Astrocyte (in vitro differentiated cells and primary cell): ENCODE data around the gene APC2. TPM values are rescaled to one million over a fixed set of nuclear protein-coding genes. Genes with fewer than 3 reads are reported as not detected.

Source experiments
- DNase-seq: peaks from one replicate; pipeline ENCODE4 v3.0.0-alpha.2; 2010; ENCODE audit warnings: low read depth
- FAIRE-seq: peaks from 2 replicates; lab custom pipeline; 2011; peaks lifted over from hg19 to GRCh38; lab: Jason Lieb, UNC
- H2AFZ ChIP-seq: 2 replicates; pipeline ENCODE4 v1.6.0; 2012; ENCODE audit warnings: low read depth, low read length, inconsistent platforms
- H3K27ac ChIP-seq: 2 replicates; pipeline ENCODE4 v1.5.1; 2011; ENCODE audit warnings: low read depth, low read length, inconsistent platforms
- H3K27me3 ChIP-seq: 2 replicates; pipeline ENCODE4 v1.6.0; 2011; ENCODE audit warnings: low read length, inconsistent platforms; ENCODE audit not compliant: insufficient read depth
- H3K36me3 ChIP-seq: 2 replicates; pipeline ENCODE4 v1.5.1; 2011; ENCODE audit warnings: low read length, inconsistent platforms; ENCODE audit not compliant: insufficient read depth
- H3K4me1 ChIP-seq: 2 replicates; pipeline ENCODE4 v1.5.1; 2011; ENCODE audit warnings: low read length, inconsistent platforms; ENCODE audit not compliant: insufficient read depth
- H3K4me2 ChIP-seq: 2 replicates; pipeline ENCODE4 v1.6.0; 2012; ENCODE audit warnings: low read length, inconsistent platforms
- H3K4me3 ChIP-seq: 2 replicates; pipeline ENCODE4 v1.5.1; 2011; ENCODE audit warnings: low read depth, mild to moderate bottlenecking, low read length, inconsistent platforms; ENCODE audit not compliant: insufficient read depth
- H3K79me2 ChIP-seq: 2 replicates; pipeline ENCODE4 v1.6.0; 2012; ENCODE audit warnings: mild to moderate bottlenecking, low read length, inconsistent platforms; ENCODE audit not compliant: insufficient read depth
- H3K9ac ChIP-seq: 2 replicates; pipeline ENCODE4 v1.6.0; 2012; ENCODE audit warnings: mild to moderate bottlenecking, low read length, inconsistent platforms
- H3K9me3 ChIP-seq: 2 replicates; pipeline ENCODE4 v1.5.1; 2012; ENCODE audit warnings: low read depth, mild to moderate bottlenecking, low read length, inconsistent platforms; ENCODE audit not compliant: insufficient read depth
- H4K20me1 ChIP-seq: 2 replicates; pipeline ENCODE4 v1.6.0; 2012; ENCODE audit warnings: low read length, inconsistent platforms; ENCODE audit not compliant: insufficient read depth
- H3K27ac Mint-ChIP-seq: one replicate; pipeline ENCODE4 v1.8.0; 2021; ENCODE audit warnings: mild to moderate bottlenecking, mixed read lengths; ENCODE audit not compliant: unreplicated experiment
- H3K27me3 Mint-ChIP-seq: one replicate; pipeline ENCODE4 v1.8.0; 2021; ENCODE audit warnings: low read depth, mixed read lengths; ENCODE audit not compliant: unreplicated experiment
- H3K36me3 Mint-ChIP-seq: one replicate; pipeline ENCODE4 v1.8.0; 2021; ENCODE audit warnings: low read depth, mixed read lengths; ENCODE audit not compliant: unreplicated experiment
- H3K4me1 Mint-ChIP-seq: one replicate; pipeline ENCODE4 v1.8.0; 2021; ENCODE audit warnings: low read depth, mixed read lengths; ENCODE audit not compliant: unreplicated experiment
- H3K4me3 Mint-ChIP-seq: one replicate; pipeline ENCODE4 v1.8.0; 2021; ENCODE audit warnings: mild to moderate bottlenecking, moderate library complexity, mixed read lengths; ENCODE audit not compliant: unreplicated experiment
- H3K9me3 Mint-ChIP-seq: one replicate; pipeline ENCODE4 v1.8.0; 2021; ENCODE audit warnings: mild to moderate bottlenecking, mixed read lengths; ENCODE audit not compliant: unreplicated experiment
- CTCF ChIP-seq: IDR thresholded peaks from 2 replicates; pipeline ENCODE4 v1.5.1; 2011; ENCODE audit warnings: low read depth, mild to moderate bottlenecking, inconsistent platforms, low read length, moderate library complexity; ENCODE audit not compliant: insufficient read depth
- EZH2 ChIP-seq: IDR thresholded peaks from 2 replicates; pipeline ENCODE4 v1.6.1; 2012; ENCODE audit warnings: mild to moderate bottlenecking, low read length, inconsistent platforms; ENCODE audit not compliant: insufficient read depth
- total RNA-seq: library from RNA; stranded (reverse); gene quantifications from 2 replicates; pipeline ENCODE4 v1.2.1, GENCODE V29; 2021

APC2 gene
- total RNA-seq, 1 donor from 2014 or later, result 7.1 TPM

- no peak overlapping the region for H3K27ac ChIP-seq
- no peak for FAIRE-seq
- Mint-ChIP-seq H3K27me3 (peaks cover 2% of the 10 kb centered on the region), H3K9me3 (peaks cover 8% of the 10 kb centered on the region), H3K4me3 (no peak overlapping the region), H3K27ac (no peak overlapping the region), H3K36me3 (peaks cover 6% of the 10 kb centered on the region), H3K4me1 (no peaks in the 10 kb centered on the region)
- TF ChIP-seq CTCF (no peak), EZH2 (peak; percentile 21)
- H3K79me2 ChIP-seq, result no peaks in the 10 kb centered on the region
- no peak overlapping the region for H2AFZ ChIP-seq
- H3K4me1 ChIP-seq, result peaks cover 4% of the 10 kb centered on the region
- DNase-seq, result no peak
- peaks cover 5% of the 10 kb centered on the region for H3K9me3 ChIP-seq
- H3K4me2 ChIP-seq, result no peak overlapping the region
- no peak overlapping the region for H3K4me3 ChIP-seq
- H3K27me3 ChIP-seq, result no peaks in the 10 kb centered on the region
- no peaks in the 10 kb centered on the region for H4K20me1 ChIP-seq
- no peaks in the 10 kb centered on the region for H3K36me3 ChIP-seq
- H3K9ac ChIP-seq, result no peak overlapping the region
These were observed 60.5 kb downstream of the APC2 start for GRCh38 chr19:1510442-1510806.

- no peak overlapping the region for H3K4me3 Mint-ChIP-seq
- Histone ChIP-seq H3K27me3 (no peaks in the 10 kb centered on the region), H3K9me3 (peaks cover 5% of the 10 kb centered on the region), H3K9ac (no peak overlapping the region), H2AFZ (no peak overlapping the region), H3K36me3 (no peaks in the 10 kb centered on the region), H3K27ac (no peak overlapping the region), H3K79me2 (no peaks in the 10 kb centered on the region), H3K4me1 (peaks cover 4% of the 10 kb centered on the region), H3K4me2 (no peak overlapping the region), H4K20me1 (no peaks in the 10 kb centered on the region), H3K4me3 (no peak overlapping the region)
- H3K27ac Mint-ChIP-seq, result no peak overlapping the region
- FAIRE-seq, result no peak
- DNase-seq, result no peak
- H3K9me3 Mint-ChIP-seq, result peaks cover 6% of the 10 kb centered on the region
- no peaks in the 10 kb centered on the region for H3K4me1 Mint-ChIP-seq
- H3K27me3 Mint-ChIP-seq, result peaks cover 2% of the 10 kb centered on the region
- TF ChIP-seq EZH2, result no peak
- no peak for TF ChIP-seq CTCF
- peaks cover 3% of the 10 kb centered on the region for H3K36me3 Mint-ChIP-seq
These were observed 60.9 kb downstream of the APC2 start for GRCh38 chr19:1510807-1511206.

- peaks cover 4% of the 10 kb centered on the region for H3K4me1 ChIP-seq
- Mint-ChIP-seq H3K27ac (no peak overlapping the region), H3K36me3 (peaks cover 3% of the 10 kb centered on the region), H3K4me3 (peak overlapping the region; percentile 79), H3K4me1 (no peaks in the 10 kb centered on the region), H3K9me3 (peaks cover 4% of the 10 kb centered on the region), H3K27me3 (peaks cover 7% of the 10 kb centered on the region)
- no peak for TF ChIP-seq EZH2
- TF ChIP-seq CTCF, result no peak
- H4K20me1 ChIP-seq, result no peaks in the 10 kb centered on the region
- H2AFZ ChIP-seq, result no peak overlapping the region
- H3K79me2 ChIP-seq, result no peaks in the 10 kb centered on the region
- DNase-seq, result no peak
- no peak overlapping the region for H3K4me2 ChIP-seq
- no peaks in the 10 kb centered on the region for H3K36me3 ChIP-seq
- H3K27me3 ChIP-seq, result peaks cover 2% of the 10 kb centered on the region
- peaks cover 9% of the 10 kb centered on the region for H3K9me3 ChIP-seq
- H3K4me3 ChIP-seq, result no peak overlapping the region
- H3K9ac ChIP-seq, result no peak overlapping the region
- H3K27ac ChIP-seq, result no peak overlapping the region
- no peak for FAIRE-seq
These were observed 61.7 kb downstream of the APC2 start for GRCh38 chr19:1511318-1512317.
